Measurements from ENCODE around the gene ZDHHC23.

- TF ChIP-seq EZH2phosphoT487 (IDR thresholded peaks at IDR 0.05; ENCODE audit: low read depth, severe bottlenecking, unreplicated experiment), result no peak
- no peak for TF ChIP-seq EZH2 (IDR thresholded peaks at IDR 0.05; ENCODE audit: borderline replicate concordance)
Measured at GRCh38 chr3:113912552-113913236, 35.1 kb upstream of the ZDHHC23 start.

Data from hepatocyte (in vitro differentiated cells).